HG02840 (cell line): ENCODE results near the gene MAG.

Experiments used
- ATAC-seq: cut with Tn5 transposase; IDR thresholded peaks from one replicate; pipeline ENCODE4 v1.9.1; 2021; ENCODE audit warnings: mild to moderate bottlenecking, moderate library complexity, moderate number of reproducible peaks; ENCODE audit not compliant: unreplicated experiment, low FRiP score

Gene MAG

DNA sequence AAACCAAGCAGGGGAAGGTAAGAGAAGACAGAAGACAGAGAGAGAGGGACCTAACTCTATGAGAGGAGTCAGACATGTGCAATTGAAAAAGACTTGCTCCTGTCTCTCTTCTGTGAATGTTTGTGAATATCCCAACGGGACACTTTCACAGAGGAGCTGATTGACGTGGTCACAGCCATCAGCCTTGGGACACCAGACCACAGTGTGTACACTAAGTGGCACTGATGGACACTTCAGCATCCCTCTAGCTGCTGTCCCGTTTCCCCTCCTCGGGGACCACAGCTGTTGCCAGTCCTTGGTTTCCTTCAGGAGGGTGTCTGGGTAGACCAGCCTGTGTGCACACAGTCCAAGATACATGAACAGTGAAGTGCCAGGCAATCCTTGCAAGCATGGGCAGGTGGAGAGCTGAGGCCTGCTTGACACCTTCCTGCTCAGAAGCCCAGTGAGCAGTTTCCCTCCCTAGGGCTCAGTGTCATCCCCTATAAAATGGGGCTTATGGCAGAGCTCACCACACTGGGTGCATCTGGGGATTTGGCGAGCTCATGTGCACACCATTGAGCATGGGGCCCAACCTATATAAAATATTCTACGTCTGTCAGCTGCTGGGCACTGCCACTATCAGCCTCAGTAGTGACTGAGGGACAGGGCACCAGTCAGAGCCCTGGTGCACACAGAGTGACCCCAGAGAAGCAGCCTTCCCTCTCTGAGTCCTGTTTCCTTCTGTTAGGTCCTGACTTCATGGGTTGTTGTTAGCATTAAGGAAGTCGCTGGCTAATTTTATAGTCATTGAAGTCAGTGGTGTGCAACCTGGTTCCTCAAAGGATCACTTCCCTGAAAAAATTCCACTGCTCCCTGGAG is 27.5 kb upstream of the MAG start:
- ATAC-seq: no peak

DNA sequence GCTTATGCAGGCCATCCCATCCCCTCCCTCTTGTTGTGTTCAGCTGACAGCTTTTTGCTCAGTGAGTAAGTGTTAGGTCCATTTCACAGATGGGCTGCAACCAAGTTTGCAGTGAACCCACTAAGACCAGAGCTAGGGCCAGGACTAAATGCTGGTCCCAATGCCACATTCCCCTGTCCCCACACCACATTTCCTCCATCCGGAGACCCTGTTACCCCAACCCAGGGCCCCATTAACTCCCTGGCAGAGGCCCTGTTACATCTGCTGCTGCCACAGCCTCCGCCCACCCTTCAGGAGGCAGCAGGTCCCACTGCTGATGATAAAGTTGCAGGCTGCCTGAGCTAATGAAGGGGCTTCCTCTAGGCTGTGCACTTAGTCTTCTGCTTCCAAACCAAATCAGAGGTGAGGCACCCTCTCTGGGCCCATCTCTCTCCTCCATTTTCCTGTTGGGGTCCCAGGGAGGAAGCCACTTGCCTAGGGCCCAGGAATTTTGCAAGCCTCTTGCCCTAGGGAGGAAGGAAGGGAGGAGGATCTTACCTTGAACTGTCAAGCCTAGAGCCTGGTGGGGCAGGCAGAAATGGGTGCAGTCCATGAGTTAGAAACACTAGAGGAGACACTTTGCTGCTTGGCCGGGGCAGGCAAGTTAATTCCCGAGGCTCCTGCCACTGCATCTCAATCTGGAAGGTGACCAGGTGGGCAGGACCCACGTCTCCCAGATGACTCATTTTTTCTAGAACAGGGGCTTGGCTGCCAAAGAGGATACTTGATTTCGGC is 26.6 kb upstream of the MAG start:
- no peak for ATAC-seq

DNA sequence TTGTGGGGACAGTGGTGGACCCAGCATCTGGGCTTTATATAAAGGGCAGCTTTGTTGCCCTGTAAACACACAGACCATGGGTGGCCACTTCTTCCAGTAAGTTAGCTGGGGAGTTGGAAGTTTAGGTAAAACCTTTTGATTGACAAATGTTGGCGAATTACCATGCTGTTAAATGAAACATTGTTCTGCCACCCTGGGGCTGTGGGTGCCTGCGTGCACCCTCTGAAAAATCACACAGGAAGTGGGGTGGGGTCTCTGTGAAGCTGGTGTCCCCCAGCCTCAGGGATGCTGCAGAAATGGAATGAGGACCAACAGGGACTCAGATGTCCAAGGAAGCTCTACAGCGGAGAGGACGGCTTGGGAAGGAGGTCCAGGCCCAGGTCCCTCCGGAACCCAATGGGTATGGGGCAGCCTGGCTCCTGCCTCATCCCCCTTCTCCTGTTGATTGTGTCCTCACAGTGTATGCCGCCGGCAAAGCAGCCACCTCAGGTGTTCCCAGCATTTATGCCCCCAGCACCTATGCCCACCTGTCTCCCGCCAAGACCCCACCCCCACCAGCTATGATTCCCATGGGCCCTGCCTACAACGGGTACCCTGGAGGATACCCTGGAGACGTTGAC is 26.0 kb upstream of the MAG start:
- ATAC-seq: no peak

DNA sequence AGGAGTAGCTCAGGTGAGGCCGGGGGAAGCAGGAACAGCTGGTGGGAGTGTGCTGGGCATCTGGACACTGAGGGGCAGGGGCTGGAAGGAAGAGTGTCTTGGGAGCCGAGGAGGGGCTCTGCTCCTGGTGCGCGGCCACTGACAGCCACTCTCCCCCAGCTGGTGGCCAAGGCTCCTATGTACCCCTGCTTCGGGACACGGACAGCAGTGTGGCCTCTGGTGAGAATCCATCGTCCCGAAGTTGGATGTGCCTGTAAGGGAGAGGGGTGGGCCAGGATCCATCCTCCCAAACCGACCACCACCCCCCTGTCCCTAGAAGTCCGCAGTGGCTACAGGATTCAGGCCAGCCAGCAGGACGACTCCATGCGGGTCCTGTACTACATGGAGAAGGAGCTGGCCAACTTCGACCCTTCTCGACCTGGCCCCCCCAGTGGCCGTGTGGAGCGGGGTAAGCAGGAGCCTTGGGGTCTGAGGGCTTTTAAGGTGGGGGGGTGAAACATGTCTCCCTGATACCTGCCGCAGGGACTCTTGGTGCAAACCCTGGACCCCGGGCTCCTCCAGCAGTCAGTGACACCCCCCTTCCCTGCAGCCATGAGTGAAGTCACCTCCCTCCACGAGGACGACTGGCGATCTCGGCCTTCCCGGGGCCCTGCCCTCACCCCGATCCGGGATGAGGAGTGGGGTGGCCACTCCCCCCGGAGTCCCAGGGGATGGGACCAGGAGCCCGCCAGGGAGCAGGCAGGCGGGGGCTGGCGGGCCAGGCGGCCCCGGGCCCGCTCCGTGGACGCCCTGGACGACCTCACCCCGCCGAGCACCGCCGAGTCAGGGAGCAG is 25.2 kb upstream of the MAG start:
- ATAC-seq: no peak

DNA sequence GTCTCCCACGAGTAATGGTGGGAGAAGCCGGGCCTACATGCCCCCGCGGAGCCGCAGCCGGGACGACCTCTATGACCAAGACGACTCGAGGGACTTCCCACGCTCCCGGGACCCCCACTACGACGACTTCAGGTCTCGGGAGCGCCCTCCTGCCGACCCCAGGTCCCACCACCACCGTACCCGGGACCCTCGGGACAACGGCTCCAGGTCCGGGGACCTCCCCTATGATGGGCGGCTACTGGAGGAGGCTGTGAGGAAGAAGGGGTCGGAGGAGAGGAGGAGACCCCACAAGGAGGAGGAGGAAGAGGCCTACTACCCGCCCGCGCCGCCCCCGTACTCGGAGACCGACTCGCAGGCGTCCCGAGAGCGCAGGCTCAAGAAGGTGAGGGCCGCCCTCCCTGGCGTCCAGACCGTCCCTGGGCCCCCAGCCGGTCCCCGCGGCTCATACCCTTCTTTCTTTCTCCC is 24.6 kb upstream of the MAG start:
- ATAC-seq: no peak

DNA sequence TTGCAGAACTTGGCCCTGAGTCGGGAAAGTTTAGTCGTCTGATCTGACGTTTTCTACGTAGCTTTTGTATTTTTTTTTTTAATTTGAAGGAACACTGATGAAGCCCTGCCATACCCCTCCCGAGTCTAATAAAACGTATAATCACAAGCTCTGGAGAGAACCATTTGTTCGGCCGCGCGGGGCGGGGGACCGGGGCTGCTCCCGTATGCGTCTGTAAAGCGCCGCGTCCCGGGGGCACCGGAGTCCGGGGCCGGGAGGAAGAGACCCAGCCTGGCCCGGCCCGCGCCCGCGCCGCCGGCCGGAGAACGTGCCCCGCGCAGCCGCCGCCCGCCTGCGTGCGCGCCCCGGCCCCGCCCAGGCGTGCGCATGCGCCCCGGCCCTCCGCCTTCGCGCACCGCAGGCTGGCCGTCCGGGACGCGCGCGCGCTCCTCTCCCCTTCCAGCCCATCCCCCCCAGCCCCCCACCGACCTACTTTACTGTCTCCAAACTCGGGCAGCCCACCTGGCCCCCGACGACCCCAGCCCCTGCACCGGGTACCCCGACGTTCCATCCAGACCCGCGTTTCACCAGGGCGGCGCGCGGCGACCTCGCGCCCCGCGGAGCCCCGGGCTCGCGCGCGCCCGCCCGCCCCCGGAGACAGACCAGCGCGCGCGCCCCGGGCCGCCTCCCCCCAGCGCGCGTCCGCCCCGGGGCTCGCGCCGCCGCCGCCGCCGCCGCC is 24.0 kb upstream of the MAG start:
- peak; percentile 46 for ATAC-seq

DNA sequence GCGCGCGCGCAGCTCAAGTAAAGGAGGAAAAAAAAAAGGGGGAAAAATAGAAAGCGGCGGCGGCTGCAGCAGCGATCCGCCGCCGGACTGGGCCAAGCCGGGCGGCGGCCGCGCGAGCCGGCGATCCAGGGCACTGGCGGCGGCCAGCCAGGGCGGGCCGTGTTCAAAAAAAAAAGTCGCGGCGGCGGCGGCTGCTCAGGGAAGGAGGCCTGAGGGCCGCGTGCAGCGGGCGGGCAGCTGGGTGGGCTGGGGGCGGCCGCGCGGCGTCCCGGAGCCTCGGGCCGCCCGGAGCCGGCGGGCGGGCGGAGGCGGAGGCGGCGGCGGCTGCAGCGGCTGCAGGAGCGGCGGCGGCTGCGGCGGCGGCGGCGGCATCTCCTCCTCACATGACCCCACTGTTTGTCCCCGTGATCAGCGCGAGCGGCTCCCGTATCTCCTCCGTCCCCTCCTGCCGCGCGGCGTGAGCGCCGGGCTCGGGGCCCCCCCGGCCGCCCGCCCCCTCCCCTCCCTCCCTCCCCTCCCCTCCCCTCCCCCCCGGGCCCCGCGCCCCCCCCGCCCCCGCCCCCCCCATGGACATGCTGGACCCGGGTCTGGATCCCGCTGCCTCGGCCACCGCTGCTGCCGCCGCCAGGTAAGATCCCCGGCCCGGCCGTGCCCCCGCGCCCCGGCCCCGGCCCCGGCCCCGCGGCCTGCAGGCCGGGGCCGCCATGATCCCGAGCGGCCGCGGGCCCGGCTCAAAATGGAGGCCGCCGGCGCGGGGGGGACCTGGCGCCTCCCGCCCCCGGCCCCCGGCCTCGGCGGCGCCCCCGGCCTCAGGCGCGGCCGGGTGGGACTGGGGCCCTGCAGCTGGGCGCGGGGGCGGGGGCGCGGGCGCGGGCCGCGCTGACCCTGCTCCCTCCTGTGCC is 23.2 kb upstream of the MAG start, which contains the start of gene USF2:
Gene USF2, plus strand, starts transcription at position 427 of the 902 bp plus-strand sequence. Its CDS starts 140 bp downstream, at position 567.
- ATAC-seq: peak; percentile 23

DNA sequence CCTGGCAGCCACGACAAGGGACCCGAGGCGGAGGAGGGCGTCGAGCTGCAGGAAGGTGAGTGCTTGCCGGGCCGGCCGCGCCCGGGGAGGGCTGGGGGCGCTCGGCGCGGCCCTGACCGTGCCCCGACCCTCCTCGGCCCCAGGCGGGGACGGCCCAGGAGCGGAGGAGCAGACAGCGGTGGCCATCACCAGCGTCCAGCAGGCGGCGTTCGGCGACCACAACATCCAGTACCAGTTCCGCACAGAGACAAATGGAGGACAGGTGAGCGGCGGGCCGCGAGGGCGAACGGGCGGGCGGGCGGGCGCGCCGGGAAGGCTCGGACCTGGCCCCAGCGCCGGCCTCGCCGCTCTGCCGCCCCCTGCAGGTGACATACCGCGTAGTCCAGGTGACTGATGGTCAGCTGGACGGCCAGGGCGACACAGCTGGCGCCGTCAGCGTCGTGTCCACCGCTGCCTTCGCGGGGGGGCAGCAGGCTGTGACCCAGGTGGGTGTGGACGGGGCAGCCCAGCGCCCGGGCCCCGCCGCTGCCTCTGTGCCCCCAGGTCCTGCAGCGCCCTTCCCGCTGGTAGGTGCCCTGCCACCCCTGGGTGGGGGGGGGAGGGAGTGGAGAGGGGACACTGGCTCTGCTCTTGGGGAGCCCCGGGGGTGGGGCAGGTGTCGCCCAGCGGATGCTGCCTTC is 22.4 kb upstream of the MAG start:
- peak; percentile 52 for ATAC-seq

DNA sequence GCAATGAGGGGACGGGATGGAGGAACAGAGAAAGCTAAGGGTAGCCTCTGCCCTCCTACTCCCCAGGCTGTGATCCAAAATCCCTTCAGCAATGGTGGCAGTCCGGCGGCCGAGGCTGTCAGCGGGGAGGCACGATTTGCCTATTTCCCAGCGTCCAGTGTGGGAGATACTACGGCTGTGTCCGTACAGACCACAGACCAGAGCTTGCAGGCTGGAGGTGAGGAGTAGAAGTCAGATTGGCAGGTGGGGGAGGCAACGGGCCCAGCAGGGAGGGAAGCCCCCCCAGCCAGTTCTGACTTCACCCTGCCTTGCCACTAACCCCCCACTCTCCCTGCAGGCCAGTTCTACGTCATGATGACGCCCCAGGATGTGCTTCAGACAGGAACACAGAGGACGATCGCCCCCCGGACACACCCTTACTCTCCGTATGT is 21.6 kb upstream of the MAG start:
- ATAC-seq: no peak

DNA sequence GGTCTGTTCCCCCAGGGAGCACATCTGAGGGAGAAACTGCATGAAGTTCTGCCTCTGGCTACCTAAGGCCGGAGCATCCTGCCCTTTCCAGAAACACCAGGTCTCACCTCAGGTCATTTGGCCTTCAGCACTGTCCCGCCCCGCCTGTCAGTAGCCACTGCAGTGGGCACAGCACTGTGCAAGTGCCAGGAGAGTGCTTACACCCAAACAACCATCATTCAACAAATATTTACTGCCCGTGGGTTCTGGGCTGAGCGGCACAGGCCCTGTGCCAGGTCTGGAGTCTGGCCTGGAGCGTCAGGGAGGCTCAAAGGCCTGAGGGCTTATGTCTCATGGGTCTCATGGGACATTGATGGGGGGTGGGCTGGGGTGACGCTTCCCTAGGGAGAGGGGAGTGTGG is 20.4 kb upstream of the MAG start:
- no peak for ATAC-seq

DNA sequence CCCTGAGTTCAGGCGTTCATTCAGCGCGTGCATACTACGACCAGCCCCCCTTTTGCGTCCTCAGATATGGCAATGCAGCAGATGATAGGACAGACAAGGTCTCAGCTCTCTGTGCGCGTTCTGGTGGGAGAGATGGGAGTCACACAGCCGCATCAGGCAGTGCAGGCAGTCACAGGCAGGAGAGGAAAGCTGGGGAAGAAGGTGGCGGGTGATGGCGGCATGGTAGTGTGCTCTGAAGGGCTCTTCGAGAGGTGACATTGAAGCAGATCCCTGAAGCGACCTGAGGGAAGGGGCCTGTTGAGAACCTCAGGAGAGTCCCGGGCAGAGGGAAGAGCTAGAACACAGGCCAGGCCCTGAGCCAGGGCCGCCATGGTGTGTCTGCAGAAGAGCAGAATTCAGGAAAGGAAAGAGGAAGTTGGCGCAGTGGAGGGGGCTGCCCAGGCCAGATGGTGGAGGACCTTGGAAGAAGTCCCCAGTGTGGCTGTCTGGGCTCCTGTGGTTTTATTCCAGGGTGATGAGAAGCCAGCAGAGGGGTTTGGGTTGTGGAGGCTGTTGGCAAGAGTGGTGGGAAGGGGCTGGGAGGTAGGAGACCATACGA is 19.7 kb upstream of the MAG start:
- no peak for ATAC-seq

DNA sequence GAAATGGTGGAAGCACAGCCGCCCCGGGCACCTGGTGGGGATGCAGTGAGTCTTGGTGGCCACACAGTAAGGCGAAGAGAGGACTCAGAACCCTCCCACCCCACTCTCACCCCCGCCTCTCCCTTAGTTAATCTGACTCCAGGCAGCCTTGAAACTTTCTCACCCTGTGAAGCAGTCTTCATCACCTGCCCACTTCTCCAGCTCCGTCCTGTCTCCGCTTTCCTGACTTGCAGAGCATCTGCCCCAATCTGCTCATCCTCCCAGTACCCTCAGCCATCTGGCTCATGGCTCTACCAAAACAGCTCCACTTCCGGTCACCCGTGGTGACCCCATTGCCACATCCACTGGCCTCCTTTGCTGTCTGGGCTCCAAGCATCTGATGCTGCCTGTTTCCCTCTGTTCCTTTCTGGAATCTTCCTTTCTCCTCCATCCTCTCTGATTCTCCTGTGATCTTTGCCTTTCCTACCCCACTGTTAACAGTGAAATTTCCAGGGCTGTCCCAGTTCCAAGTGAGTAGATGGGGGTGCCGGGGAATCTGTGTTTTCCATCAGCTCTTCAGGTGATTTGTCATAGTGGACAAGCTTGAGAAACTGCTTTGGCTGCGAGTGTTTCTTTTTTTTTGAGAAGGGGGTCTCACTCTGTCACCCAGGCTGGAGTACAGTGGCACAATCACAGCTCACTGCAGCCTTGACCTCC is 18.9 kb upstream of the MAG start:
- no peak for ATAC-seq

DNA sequence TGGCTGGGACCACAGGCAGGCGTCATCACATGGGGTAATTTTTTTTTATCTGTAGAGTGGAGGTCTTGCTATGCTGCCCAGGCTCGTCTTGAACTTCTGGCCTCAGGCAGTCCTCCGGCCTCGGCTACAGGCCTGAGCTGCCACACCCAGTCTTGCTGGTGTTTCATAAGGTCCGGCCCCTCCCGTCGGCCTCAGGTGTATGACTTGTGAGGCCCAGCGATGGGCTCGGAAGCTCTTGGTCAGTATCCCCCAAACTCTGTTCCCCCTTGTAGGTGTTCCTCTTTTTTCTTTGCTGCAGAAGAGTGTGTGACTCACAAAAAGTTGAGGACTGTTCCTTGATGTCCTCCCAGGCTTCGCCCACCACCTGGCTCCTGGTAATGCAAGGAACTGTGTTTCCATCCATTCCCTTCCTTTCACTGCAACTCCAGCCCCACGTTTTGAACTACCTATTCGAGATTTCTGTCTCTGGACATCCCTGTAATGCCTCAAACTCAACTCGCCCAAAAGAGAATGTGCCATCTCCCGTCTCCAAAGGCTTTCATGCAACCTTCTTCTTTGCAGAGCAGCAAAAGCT is 18.2 kb upstream of the MAG start:
- ATAC-seq: no peak

DNA sequence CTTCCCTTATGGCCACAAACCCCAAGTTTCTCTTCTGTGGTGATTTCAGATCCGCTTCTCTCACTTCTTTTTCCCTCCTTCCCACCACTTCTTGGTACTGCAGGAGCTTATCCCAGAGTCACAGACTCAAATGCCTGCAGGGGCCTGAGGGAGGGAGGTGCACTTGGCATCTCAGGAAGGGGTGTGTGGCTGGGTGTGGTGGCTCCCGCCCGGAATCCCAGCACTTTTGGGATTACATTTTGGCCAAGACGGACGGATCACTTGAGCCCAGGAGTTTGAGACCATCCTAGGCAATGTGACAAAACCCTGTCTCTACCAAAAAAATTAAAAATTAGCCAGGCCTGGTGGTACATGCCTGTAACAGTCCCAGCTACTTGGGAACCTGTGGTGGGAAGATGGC is 17.6 kb upstream of the MAG start:
- ATAC-seq: no peak

DNA sequence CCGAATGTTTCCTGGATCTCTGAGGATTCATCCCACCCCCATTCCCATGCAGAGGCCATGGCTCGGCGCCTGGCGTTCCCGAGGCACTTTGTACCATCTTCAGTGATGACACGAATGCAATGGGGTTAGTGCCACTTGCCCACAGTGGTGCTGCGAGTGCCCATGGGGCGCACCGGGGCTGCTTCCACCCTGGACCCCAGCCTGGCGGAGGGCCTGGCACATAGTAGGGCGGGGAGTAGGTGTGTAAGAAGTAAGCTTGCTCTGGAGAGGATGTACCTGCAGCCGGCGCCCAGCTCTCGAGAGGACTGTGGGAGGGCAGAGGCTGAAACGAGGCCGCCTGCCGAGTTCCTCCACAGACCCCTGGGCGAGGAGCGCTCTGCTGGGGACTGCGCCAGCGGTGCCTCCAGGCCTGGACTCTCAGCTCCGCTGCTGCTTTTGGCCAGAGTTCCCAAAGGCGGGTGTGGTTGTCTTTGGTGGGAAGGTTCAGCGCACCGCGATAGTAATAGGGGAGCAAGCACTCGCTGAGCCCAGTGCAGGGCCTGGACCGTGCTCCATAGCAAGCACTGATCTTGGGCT is 15.2 kb upstream of the MAG start:
- ATAC-seq: no peak

DNA sequence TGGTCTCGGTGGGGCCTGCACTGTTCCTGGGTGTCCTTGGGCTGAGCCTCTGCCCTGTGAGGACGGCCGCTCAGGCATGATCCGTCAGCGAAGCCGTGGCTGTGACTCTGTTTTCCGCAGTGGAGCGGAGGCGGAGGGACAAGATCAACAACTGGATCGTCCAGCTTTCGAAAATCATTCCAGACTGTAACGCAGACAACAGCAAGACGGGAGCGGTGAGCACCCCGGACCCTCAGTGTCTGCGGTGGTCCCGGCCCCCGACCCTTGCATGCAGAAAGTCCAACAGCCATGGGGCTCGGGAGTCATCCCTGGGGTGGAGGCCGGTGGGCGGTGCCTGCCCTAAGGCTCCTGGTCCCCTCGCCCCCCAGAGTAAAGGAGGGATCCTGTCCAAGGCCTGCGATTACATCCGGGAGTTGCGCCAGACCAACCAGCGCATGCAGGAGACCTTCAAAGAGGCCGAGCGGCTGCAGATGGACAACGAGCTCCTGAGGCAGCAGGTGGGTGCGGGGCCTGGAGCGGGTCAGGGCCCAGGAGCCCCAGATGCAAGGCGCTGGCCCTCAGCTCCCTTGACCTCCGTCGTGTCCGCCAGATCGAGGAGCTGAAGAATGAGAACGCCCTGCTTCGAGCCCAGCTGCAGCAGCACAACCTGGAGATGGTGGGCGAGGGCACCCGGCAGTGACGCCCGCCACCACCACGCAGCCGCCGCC is 13.2 kb upstream of the MAG start:
- no peak for ATAC-seq
